LNCaP clone FGC (cell line): ENCODE data around the gene ZER1.
A peak's percentile ranks its signal among the peaks of the same experiment; 100 is the strongest.

Source experiments
- DNase-seq: peaks from one replicate; pipeline ENCODE4 v3.0.0-alpha.2; 2011; ENCODE audit warnings: low read depth
- H3K4me3 ChIP-seq: 2 replicates; pipeline ENCODE4 v1.5.1; 2011; ENCODE audit warnings: mild to moderate bottlenecking, low read depth, low read length, control low read depth
- TF ChIP-seq, protein P1 (sequence below): IDR thresholded peaks from 2 replicates; pipeline ENCODE4 v1.5.1; 2012; ENCODE audit warnings: mild to moderate bottlenecking; ENCODE audit not compliant: control insufficient read depth, insufficient read depth; ENCODE audit errors: extremely low read depth

The ZER1 gene

DNA sequence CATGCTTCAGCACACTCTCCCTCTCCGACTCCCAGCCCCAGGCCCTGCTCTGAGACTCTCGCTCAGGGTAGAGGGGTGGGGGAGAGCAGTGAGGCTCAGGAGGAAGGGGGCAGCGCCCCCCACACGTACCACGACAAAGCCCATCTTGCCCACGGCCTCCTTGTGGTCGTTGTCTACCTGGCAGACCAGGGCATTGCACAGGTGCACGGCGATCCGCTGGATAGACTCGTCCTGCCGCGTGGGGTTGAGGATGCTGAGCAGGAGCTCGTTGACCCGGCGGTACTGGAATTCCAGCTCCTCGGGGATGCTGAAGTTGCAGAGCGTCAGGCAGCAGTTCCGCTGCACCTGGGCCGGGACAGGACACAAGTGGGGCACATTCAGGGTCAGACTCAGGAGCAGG is 29.3 kb downstream of the ZER1 start:
- H3K4me3 ChIP-seq: no peak overlapping the region
- DNase-seq: no peak
- TF ChIP-seq, protein P1, sequence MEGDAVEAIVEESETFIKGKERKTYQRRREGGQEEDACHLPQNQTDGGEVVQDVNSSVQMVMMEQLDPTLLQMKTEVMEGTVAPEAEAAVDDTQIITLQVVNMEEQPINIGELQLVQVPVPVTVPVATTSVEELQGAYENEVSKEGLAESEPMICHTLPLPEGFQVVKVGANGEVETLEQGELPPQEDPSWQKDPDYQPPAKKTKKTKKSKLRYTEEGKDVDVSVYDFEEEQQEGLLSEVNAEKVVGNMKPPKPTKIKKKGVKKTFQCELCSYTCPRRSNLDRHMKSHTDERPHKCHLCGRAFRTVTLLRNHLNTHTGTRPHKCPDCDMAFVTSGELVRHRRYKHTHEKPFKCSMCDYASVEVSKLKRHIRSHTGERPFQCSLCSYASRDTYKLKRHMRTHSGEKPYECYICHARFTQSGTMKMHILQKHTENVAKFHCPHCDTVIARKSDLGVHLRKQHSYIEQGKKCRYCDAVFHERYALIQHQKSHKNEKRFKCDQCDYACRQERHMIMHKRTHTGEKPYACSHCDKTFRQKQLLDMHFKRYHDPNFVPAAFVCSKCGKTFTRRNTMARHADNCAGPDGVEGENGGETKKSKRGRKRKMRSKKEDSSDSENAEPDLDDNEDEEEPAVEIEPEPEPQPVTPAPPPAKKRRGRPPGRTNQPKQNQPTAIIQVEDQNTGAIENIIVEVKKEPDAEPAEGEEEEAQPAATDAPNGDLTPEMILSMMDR: no peak

DNA sequence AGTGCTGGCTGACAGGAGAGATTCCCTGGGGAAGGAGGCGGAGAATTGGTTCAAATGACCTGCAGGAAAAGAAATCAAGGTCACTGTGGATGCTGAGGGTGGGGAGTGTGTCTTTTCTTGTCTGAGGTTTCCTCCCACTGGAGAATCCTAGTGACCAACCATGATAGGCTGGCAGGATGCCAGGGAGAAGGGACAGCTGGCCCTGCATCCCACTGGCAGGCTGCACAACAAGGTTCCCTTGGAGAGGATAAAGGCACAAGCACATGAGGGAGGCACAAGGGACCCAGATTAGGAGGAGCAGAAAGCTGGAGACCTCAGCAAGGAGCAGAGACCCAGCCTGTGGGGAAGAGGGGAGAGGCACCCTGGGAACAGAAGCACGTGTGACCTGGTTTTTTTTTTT is 36.4 kb downstream of the ZER1 start:
- no peak overlapping the region for H3K4me3 ChIP-seq
- TF ChIP-seq, protein P1: no peak
- no peak for DNase-seq

DNA sequence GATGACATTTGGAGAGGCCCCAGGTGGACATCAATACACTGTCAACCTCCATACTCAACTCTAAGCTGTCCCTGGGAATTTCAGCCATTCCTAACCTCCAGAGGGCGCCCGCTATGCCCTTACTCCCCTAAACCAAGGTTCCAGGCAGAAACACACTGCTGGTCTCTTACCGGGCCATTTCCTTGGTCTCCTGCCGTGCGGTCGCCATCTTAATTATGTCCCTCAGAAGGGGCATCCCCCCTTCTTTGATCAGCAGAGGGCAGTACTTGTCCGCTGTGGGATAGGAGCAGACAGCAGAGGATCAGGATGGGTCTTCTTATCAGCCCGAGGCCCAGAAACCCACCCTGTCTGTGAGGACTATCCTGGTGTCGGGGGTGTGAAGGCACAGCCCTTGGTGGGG is 38.5 kb downstream of the ZER1 start:
- peak; percentile 10 for DNase-seq
- TF ChIP-seq, protein P1: peak; percentile 70
- H3K4me3 ChIP-seq: no peak overlapping the region

DNA sequence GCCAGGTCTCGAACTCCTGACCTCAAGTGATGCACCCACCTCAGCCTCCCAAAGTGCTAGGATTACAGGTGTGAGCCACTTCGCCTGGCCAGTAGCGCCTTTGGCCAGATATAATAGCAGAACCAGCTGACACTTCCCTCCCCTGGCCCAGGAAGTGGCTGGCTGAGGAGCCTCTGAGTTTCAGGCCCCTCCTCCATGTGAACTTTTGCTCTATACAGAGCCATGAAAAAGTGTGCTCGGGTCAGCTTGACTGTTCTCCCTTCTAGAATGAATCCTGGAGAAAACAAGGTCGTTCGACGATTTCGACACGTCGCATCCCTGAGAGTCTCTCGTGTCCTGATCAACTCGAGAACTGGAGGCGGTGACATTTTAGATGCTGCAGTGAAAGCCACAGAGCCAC is 39.2 kb downstream of the ZER1 start:
- H3K4me3 ChIP-seq: no peak overlapping the region
- DNase-seq: no peak
- TF ChIP-seq, protein P1: no peak

DNA sequence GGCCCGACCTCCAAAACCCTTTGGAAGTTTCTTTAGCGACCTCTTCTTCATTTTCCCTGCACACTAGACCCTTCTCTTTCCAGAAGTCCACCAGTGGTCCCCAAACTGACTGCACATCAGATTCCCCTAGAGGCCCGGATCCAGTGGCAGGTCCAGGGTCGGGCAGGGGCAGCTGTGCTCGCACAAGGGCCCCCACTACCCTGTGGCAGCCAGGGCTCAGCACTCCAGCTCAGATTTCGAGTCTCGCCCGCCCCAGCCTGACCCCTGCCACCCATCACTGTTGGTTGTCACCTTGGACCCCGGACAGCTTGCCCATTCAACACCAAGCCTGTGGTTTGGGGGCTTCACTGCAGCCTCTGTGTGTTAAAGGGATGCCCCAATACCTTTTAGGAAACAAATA is 40.0 kb downstream of the ZER1 start:
- DNase-seq: no peak
- H3K4me3 ChIP-seq: no peak overlapping the region
- TF ChIP-seq, protein P1: no peak

DNA sequence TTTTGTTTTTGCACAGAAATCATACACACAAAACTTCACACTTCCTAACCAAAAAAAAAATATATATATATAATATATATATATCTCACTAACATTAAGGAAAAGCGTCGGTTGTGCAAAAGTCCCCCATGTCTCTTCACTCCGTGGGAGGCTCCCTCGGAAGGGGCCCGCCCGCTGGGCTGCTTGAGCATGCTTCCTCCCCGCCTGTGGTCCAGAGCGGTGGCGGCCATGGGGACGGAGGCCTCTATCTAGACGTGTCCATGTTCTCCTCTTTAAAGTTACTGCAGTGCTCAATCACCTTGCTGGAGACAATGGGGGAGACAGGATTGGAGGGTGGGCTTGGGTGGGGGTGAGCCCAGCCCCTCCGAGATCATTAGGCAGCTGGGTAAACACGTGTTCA is 40.6 kb downstream of the ZER1 start:
- TF ChIP-seq, protein P1: no peak
- H3K4me3 ChIP-seq: no peak overlapping the region
- DNase-seq: no peak

DNA sequence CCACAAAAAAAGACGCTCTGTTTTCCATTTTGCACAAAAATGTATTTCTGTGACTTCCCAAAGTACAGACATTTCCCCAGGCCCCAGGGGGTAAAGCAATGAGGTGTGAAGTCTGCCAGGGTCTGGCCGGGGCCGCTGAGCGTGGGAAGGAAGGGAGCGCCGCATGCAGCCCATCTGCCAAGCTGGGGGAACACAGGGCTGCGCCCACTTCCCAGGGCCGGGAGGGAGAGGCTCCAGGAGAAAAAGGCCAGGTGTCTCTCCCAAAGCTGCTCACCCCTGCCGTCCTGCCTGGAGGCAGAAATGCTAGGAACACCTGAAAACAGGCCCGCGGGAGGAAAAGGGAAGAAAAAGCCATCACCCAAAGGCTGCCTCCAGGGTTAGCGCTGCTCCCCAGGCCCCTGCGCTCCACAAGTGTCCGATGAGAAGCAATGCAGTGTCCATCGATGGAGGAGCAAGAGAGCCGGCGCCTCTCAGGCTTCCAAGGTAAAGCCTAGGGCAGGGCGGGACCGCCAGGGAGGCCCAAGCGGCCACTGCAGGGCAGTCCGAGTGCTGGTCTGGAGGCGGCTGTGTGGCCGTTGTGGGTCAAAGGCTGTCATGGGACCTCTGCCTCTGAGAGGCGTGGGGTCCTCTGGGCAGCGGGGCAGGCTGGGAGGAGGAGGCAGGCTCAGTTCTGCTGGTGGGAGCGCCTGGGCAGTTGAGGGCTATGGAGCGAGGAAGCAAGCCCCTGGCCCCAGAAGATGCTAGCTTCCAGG is 41.8 kb downstream of the ZER1 start:
- DNase-seq: no peak

More for the DNA sequence above, 41.8 kb downstream of the ZER1 start:
- TF ChIP-seq, protein P1: no peak
- no peak overlapping the region for H3K4me3 ChIP-seq
